H9 (cell line): ENCODE data around the gene GAS2L2. TPM values are rescaled to one million over a fixed set of nuclear protein-coding genes. Genes with fewer than 3 reads are reported as not detected.

Source experiments
- DNase-seq: peaks from one replicate; pipeline ENCODE4 v3.0.0-alpha.2; 2017
- H2AFZ ChIP-seq: one replicate; pipeline ENCODE4 v1.6.1; 2013; ENCODE audit warnings: mild to moderate bottlenecking, low read length, control low read depth, moderate library complexity
- H2AK5ac ChIP-seq: 2 replicates; pipeline ENCODE4 v1.6.1; 2013; ENCODE audit warnings: low read length, control low read depth, mixed read lengths; ENCODE audit not compliant: insufficient read length
- H2BK120ac ChIP-seq: one replicate; pipeline ENCODE4 v1.6.1; 2013; ENCODE audit warnings: low read depth, mild to moderate bottlenecking, low read length, control low read depth, inconsistent platforms; ENCODE audit not compliant: poor library complexity, severe bottlenecking
- H2BK12ac ChIP-seq: 2 replicates; pipeline ENCODE4 v1.6.1; 2013; ENCODE audit warnings: low read length, control low read depth, mixed read lengths, low read depth; ENCODE audit not compliant: insufficient read length
- H2BK15ac ChIP-seq: 2 replicates; pipeline ENCODE4 v1.6.1; 2013; ENCODE audit warnings: low read depth, low read length, control low read depth
- H2BK20ac ChIP-seq: one replicate; pipeline ENCODE4 v1.6.1; 2013; ENCODE audit warnings: low read depth, mild to moderate bottlenecking, low read length, control low read depth, inconsistent platforms; ENCODE audit not compliant: poor library complexity, severe bottlenecking
- H2BK5ac ChIP-seq: 2 replicates; pipeline ENCODE4 v1.6.1; 2013; ENCODE audit warnings: low read length, control low read depth, mixed read lengths; ENCODE audit not compliant: insufficient read length
- H3K14ac ChIP-seq: 2 replicates; pipeline ENCODE4 v1.6.1; 2013; ENCODE audit warnings: low read length, control low read depth; ENCODE audit not compliant: insufficient read depth
- H3K18ac ChIP-seq: 2 replicates; pipeline ENCODE4 v1.6.1; 2013; ENCODE audit warnings: low read depth, mild to moderate bottlenecking, mixed read lengths, low read length, control low read depth; ENCODE audit not compliant: insufficient read length
- H3K23ac ChIP-seq: 2 replicates; pipeline ENCODE4 v1.6.1; 2013; ENCODE audit warnings: low read length, control low read depth, mixed read lengths, low read depth; ENCODE audit not compliant: insufficient read length
- H3K23me2 ChIP-seq: 2 replicates; pipeline ENCODE4 v1.6.1; 2013; ENCODE audit warnings: low read depth, mild to moderate bottlenecking, mixed read lengths, low read length, control low read depth; ENCODE audit not compliant: insufficient read length, poor library complexity, severe bottlenecking
- H3K27ac ChIP-seq: 2 replicates; pipeline ENCODE4 v1.5.1; 2013; ENCODE audit warnings: low read length, control low read depth, mixed read lengths, low read depth; ENCODE audit not compliant: insufficient read length
- H3K27me3 ChIP-seq: 2 replicates; pipeline ENCODE4 v1.6.1; 2013; ENCODE audit warnings: low read length, control low read depth, inconsistent platforms; ENCODE audit not compliant: insufficient read depth
- H3K4ac ChIP-seq: 2 replicates; pipeline ENCODE4 v1.6.1; 2013; ENCODE audit warnings: low read depth, mild to moderate bottlenecking, control low read depth, inconsistent platforms, low read length, moderate library complexity
- H3K4me1 ChIP-seq: 2 replicates; pipeline ENCODE4 v1.6.1; 2013; ENCODE audit warnings: low read length, control low read depth, inconsistent platforms; ENCODE audit not compliant: insufficient read depth
- H3K4me2 ChIP-seq: 2 replicates; pipeline ENCODE4 v1.6.1; 2013; ENCODE audit warnings: low read length, control low read depth, mixed read lengths; ENCODE audit not compliant: insufficient read length, insufficient read depth
- H3K56ac ChIP-seq: 2 replicates; pipeline ENCODE4 v1.6.1; 2013; ENCODE audit warnings: low read depth, mild to moderate bottlenecking, mixed read lengths, low read length, control low read depth; ENCODE audit not compliant: insufficient read length
- H3K79me1 ChIP-seq: 2 replicates; pipeline ENCODE4 v1.6.1; 2013; ENCODE audit warnings: low read depth, mild to moderate bottlenecking, moderate library complexity, low read length, control low read depth, inconsistent platforms; ENCODE audit not compliant: insufficient read depth, poor library complexity, severe bottlenecking
- H3K79me2 ChIP-seq: 2 replicates; pipeline ENCODE4 v1.6.1; 2013; ENCODE audit warnings: low read length, control low read depth, inconsistent platforms; ENCODE audit not compliant: insufficient read depth
- H3K9ac ChIP-seq: 2 replicates; pipeline ENCODE4 v1.6.1; 2013; ENCODE audit warnings: low read length, control low read depth, mixed read lengths; ENCODE audit not compliant: insufficient read length; ENCODE audit errors: extremely low read depth
- H3K9me3 ChIP-seq: one replicate; pipeline ENCODE4 v1.6.1; 2013; ENCODE audit warnings: low read depth, low read length, inconsistent platforms; ENCODE audit not compliant: control insufficient read depth
- H3T11ph ChIP-seq: one replicate; pipeline ENCODE4 v1.6.1; 2013; ENCODE audit warnings: mild to moderate bottlenecking, low read length, control low read depth, inconsistent platforms
- H4K20me1 ChIP-seq: one replicate; pipeline ENCODE4 v1.6.1; 2013; ENCODE audit not compliant: control insufficient read depth, insufficient read length, insufficient read depth
- H4K5ac ChIP-seq: 2 replicates; pipeline ENCODE4 v1.6.1; 2013; ENCODE audit warnings: low read depth, mild to moderate bottlenecking, mixed read lengths, low read length, control low read depth; ENCODE audit not compliant: insufficient read length
- H4K8ac ChIP-seq: replicated peaks from 2 replicates; pipeline ENCODE4 v1.6.1; 2013; ENCODE audit warnings: low read length, control low read depth, mixed read lengths, low read depth; ENCODE audit not compliant: insufficient read length
- H4K91ac ChIP-seq: 2 replicates; pipeline ENCODE4 v1.6.1; 2013; ENCODE audit warnings: low read depth, mild to moderate bottlenecking, moderate library complexity, mixed read lengths, low read length, control low read depth; ENCODE audit not compliant: insufficient read length
- H3K27ac Mint-ChIP-seq, 3 experiments: 2 replicates in 2 of 3; 3 replicates in 1 of 3; pipeline ENCODE4 v1.8.0; 2020 to 2021; ENCODE audit warnings: mixed read lengths in 3 of 3, mild to moderate bottlenecking in 1 of 3, moderate library complexity in 1 of 3
- H3K27me3 Mint-ChIP-seq: 2 replicates; pipeline ENCODE4 v1.8.0; 2021; ENCODE audit warnings: low read depth, mild to moderate bottlenecking, moderate library complexity, mixed read lengths
- H3K36me3 Mint-ChIP-seq, 3 experiments: 2 replicates in 2 of 3; 3 replicates in 1 of 3; pipeline ENCODE4 v1.8.0; 2020 to 2021; ENCODE audit warnings: low read depth in 3 of 3, mixed read lengths in 3 of 3; ENCODE audit not compliant: insufficient read depth in 1 of 3
- H3K4me1 Mint-ChIP-seq, 2 experiments: 2 replicates each; pipeline ENCODE4 v1.8.0; 2020; ENCODE audit warnings: mixed read lengths in 2 of 2
- H3K4me3 Mint-ChIP-seq, 2 experiments: 2 replicates in 1 of 2; 3 replicates in 1 of 2; pipeline ENCODE4 v1.8.0; 2020 to 2021; ENCODE audit warnings: mild to moderate bottlenecking in 2 of 2, mixed read lengths in 2 of 2, moderate library complexity in 1 of 2
- H3K9me3 Mint-ChIP-seq, 2 experiments: 2 replicates in 1 of 2; 3 replicates in 1 of 2; pipeline ENCODE4 v1.8.0; 2020; ENCODE audit warnings: mild to moderate bottlenecking in 2 of 2, mixed read lengths in 2 of 2, moderate library complexity in 1 of 2
- CTCF ChIP-seq: fragments of 200-600 bp; sonication (generic); conservative IDR thresholded peaks from 3 replicates; pipeline ENCODE4 v1.8.0; 2021; ENCODE audit warnings: antibody characterized with exemption, mild to moderate bottlenecking
- WGBS: extraction: QIAGEN DNeasy Blood & Tissue Kit; methylation state at CpG from one replicate; pipeline ENCODE4 v1.1.7; 2013; ENCODE audit warnings: missing lambda C conversion rate, low lambda C conversion rate, mixed read lengths; ENCODE audit not compliant: insufficient read length; ENCODE audit errors: extremely low coverage; 5-methylcytosine and 5-hydroxymethylcytosine counted together
- total RNA-seq: library from RNA; stranded (reverse); gene quantifications from 2 replicates; pipeline ENCODE4 v1.2.1, GENCODE V29; 2021

The GAS2L2 gene
- total RNA-seq, 1 experiment from 2014 or later, result not detected

GRCh38 chr17:35766903-35767510, 14.0 kb upstream of the GAS2L2 start:
- H2BK120ac ChIP-seq, result no peak overlapping the region
- peaks cover 17 to 21% of the 10 kb centered on the region in 2 experiments for H3K4me1 Mint-ChIP-seq
- peak; percentile 51; the same call in 2 of the 3 replicates for TF ChIP-seq CTCF
- H3K23ac ChIP-seq, result no peak overlapping the region
- H3T11ph ChIP-seq, result no peak overlapping the region
- H3K79me2 ChIP-seq, result no peaks in the 10 kb centered on the region
- H3K23me2 ChIP-seq, result peaks cover 5% of the 10 kb centered on the region
- no peak overlapping the region for H3K18ac ChIP-seq
- no peak overlapping the region for H3K4ac ChIP-seq
- no peaks in the 10 kb centered on the region for H3K9me3 ChIP-seq
- peaks cover 24% of the 10 kb centered on the region for H3K27me3 Mint-ChIP-seq
- H2AFZ ChIP-seq, result no peak overlapping the region
- no CpG with 5 or more reads among the region's 7 CpGs for WGBS
- no peaks in the 10 kb centered on the region for H3K79me1 ChIP-seq
- H3K9me3 Mint-ChIP-seq, result no peaks in the 10 kb centered on the region; a peak in 3 of 5 replicates
- no peak overlapping the region for H3K56ac ChIP-seq
- H2BK12ac ChIP-seq, result no peak overlapping the region
- H2BK5ac ChIP-seq, result no peak overlapping the region
- H3K4me3 Mint-ChIP-seq, result no peak overlapping the region
- H4K8ac ChIP-seq, result no peak overlapping the region
- H3K27ac ChIP-seq, result no peak overlapping the region
- H4K91ac ChIP-seq, result no peak overlapping the region
- H3K27ac Mint-ChIP-seq, result no peak overlapping the region
- no peak overlapping the region for H3K4me2 ChIP-seq
- H3K14ac ChIP-seq, result no peak overlapping the region
- no peak overlapping the region for H2BK15ac ChIP-seq
- H2AK5ac ChIP-seq, result no peak overlapping the region
- no peaks in the 10 kb centered on the region for H4K20me1 ChIP-seq
- peaks cover 1% of the 10 kb centered on the region; the same call in 1 of the 2 replicates for H3K4me1 ChIP-seq
- no peaks in the 10 kb centered on the region; a peak in 2 of 7 replicates for H3K36me3 Mint-ChIP-seq
- no peak for DNase-seq
- peaks cover 2% of the 10 kb centered on the region; the same call in 1 of the 2 replicates for H3K27me3 ChIP-seq
- H2BK20ac ChIP-seq, result no peak overlapping the region
- H3K9ac ChIP-seq, result no peak overlapping the region
- H4K5ac ChIP-seq, result no peak overlapping the region
